Ovary (tissue), 9 donors: Measurements from ENCODE around the gene IGF2BP2. TPM values are rescaled to one million over a fixed set of nuclear protein-coding genes. Genes with fewer than 3 reads are reported as not detected.

Source experiments
- DNase-seq, 5 donors: peaks; one replicate each; pipeline ENCODE4 v3.0.0-alpha.2; 2019 to 2020
- H3K27ac ChIP-seq, 2 donors: fragments of 200-600 bp; one replicate each; pipeline versions ENCODE4 v1.5.1 to v1.8.0; 2019 to 2022
- H3K27me3 ChIP-seq: fragments of 200-600 bp; one replicate; pipeline ENCODE4 v1.8.0; 2022
- H3K36me3 ChIP-seq: fragments of 200-600 bp; sonication (generic); one replicate; pipeline ENCODE4 v1.5.1; 2019
- H3K4me1 ChIP-seq: one replicate; pipeline ENCODE4 v1.8.1; 2013; ENCODE audit warnings: mild to moderate bottlenecking, moderate library complexity; ENCODE audit not compliant: insufficient read depth
- H3K4me3 ChIP-seq: fragments of 200-600 bp; sonication (generic); one replicate; pipeline ENCODE4 v1.5.1; 2017
- H3K9me3 ChIP-seq, 2 donors: fragments of 200-600 bp in 1 of 2; sonication (generic) in 1 of 2; one replicate each; pipeline versions ENCODE4 v1.5.1 to v1.8.1; 2013 to 2019; ENCODE audit warnings: mild to moderate bottlenecking in 1 of 2, moderate library complexity in 1 of 2
- CTCF ChIP-seq, 3 donors: fragments of 450-650 bp in 2 of 3; fragments of 200-600 bp in 1 of 3; IDR thresholded peaks; one replicate each; pipeline versions ENCODE4 v1.5.1 to v1.8.0; 2016 to 2022; ENCODE audit warnings: antibody characterized with exemption in 3 of 3, mild to moderate bottlenecking in 1 of 3
- EP300 ChIP-seq: sonication (generic); formaldehyde crosslinking; IDR thresholded peaks from one replicate; pipeline ENCODE4 v1.6.1; 2017; ENCODE audit warnings: antibody characterized with exemption
- POLR2A ChIP-seq: fragments of 450-650 bp; IDR thresholded peaks from one replicate; pipeline ENCODE4 v1.6.1; 2017; ENCODE audit warnings: antibody characterized with exemption, mild to moderate bottlenecking, moderate library complexity
- WGBS, 3 donors: extraction: QIAGEN DNeasy Blood & Tissue Kit in 1 of 3; methylation state at CpG; one replicate each; pipeline versions ENCODE4 v1.1.5 to v1.1.7; 2013 to 2017; 5-methylcytosine and 5-hydroxymethylcytosine counted together
- intact Hi-C, 4 donors: fragments of 100-400 bp; cut with DNase I; formaldehyde crosslinking; loops; one replicate each; pipeline versions ENCODE4 v1.11.0 to v1.15.1; 2022 to 2023
- polyA plus RNA-seq, 2 donors: library from polyadenylated mRNA; stranded (reverse); fragments of 200-250 nt in 1 of 2; fragments of 350-450 nt in 1 of 2; fragmentation: Illumina TruSeq in 1 of 2; extraction: RNeasy Lipid Tissue Mini Kit (QIAGEN cat#74804) in 1 of 2; gene quantifications; one replicate each; pipeline ENCODE4 v1.2.3, GENCODE V29; 2013 to 2014
- total RNA-seq, 7 donors: library from RNA; depleted of rRNA in 2 of 7; stranded (reverse); fragments of >200 nt in 2 of 7; fragmentation: NEBNext Ultra II Directional in 3 of 7; extraction: Animal tissue kit (Norgen Biotek cat#: 25700) in 3 of 7; gene quantifications; one replicate each; pipeline versions ENCODE4 v1.1.0 to v1.2.4, GENCODE V29; 2016 to 2023
- donor health status: DM: no; HTN: no; CAD: no; lungs with moderate emphysema.
- donor health status: DM: no; HTN: no; CAD: no.
- donor health status: Bipolar disorder and iron deficiency.
- donor health status: DM: yes; HTN: yes; CAD: no.
- donor health status: DM: no; HTN: no; CAD: no.
- donor health status: DM: yes; HTN: yes; CAD: no.

The IGF2BP2 gene
- total and polyA plus RNA-seq, 9 donors: 4.6 to 31.1 (median 13.7) TPM

- 76 to 86% (median 83%) methylated on average over 5 of the region's 5 CpGs for WGBS, 3 donors
- H3K4me3 ChIP-seq: no peak overlapping the region
- TF ChIP-seq CTCF (IDR thresholded peaks at IDR 0.05) (no peak), POLR2A (no peak), EP300 (no peak)
- no peaks in the 10 kb centered on the region for H3K9me3 ChIP-seq
- intact Hi-C loops: no loop called here
- no peaks in the 10 kb centered on the region for H3K27me3 ChIP-seq
- no peak for DNase-seq
- no peaks in the 10 kb centered on the region for H3K36me3 ChIP-seq
- no peak overlapping the region for H3K27ac ChIP-seq
- no peaks in the 10 kb centered on the region for H3K4me1 ChIP-seq
Measured at GRCh38 chr3:185739264-185739701, 85.6 kb downstream of the IGF2BP2 start.

- H3K4me1 ChIP-seq: no peaks in the 10 kb centered on the region
- no peak overlapping the region for H3K27ac ChIP-seq
- intact Hi-C loops: no loop called here
- no peak for TF ChIP-seq CTCF (IDR thresholded peaks at IDR 0.05)
- no peak for TF ChIP-seq POLR2A
- TF ChIP-seq EP300: no peak
- WGBS, 3 donors: 73 to 79% (median 78%) methylated on average over 5 of the region's 5 CpGs
- H3K4me3 ChIP-seq: no peak overlapping the region
- no peak for DNase-seq
- no peaks in the 10 kb centered on the region for H3K9me3 ChIP-seq
- no peaks in the 10 kb centered on the region for H3K27me3 ChIP-seq
- H3K36me3 ChIP-seq: no peaks in the 10 kb centered on the region
Measured at GRCh38 chr3:185737740-185738680, 86.8 kb downstream of the IGF2BP2 start.

GRCh38 chr3:185737020-185737419 is 87.8 kb downstream of the IGF2BP2 start:
- no peak overlapping the region for H3K27ac ChIP-seq
- WGBS, 3 donors: 42 to 51% (median 42%) methylated on average over 3 of the region's 3 CpGs
- TF ChIP-seq EP300 (no peak), CTCF (IDR thresholded peaks at IDR 0.05) (no peak), POLR2A (no peak)

GRCh38 chr3:185734725-185735096 is 90.1 kb downstream of the IGF2BP2 start:
- TF ChIP-seq EP300 (no peak), CTCF (IDR thresholded peaks at IDR 0.05) (no peak), POLR2A (no peak)
- no peaks in the 10 kb centered on the region for H3K27me3 ChIP-seq
- H3K27ac ChIP-seq: no peak overlapping the region
- no peaks in the 10 kb centered on the region for H3K36me3 ChIP-seq
- DNase-seq: no peak
- intact Hi-C loops: no loop called here
- no peaks in the 10 kb centered on the region for H3K4me1 ChIP-seq
- no peak overlapping the region for H3K4me3 ChIP-seq
- WGBS, 3 donors: 6 to 17% (median 16%) methylated on average over 4 of the region's 4 CpGs
- H3K9me3 ChIP-seq: no peaks in the 10 kb centered on the region

More at GRCh38 chr3:185737020-185737419, 87.8 kb downstream of the IGF2BP2 start:
- H3K4me1 ChIP-seq: no peaks in the 10 kb centered on the region
- intact Hi-C loops: no loop called here
- no peak overlapping the region for H3K4me3 ChIP-seq
- H3K27me3 ChIP-seq: no peaks in the 10 kb centered on the region
- H3K9me3 ChIP-seq: no peaks in the 10 kb centered on the region
- H3K36me3 ChIP-seq: no peaks in the 10 kb centered on the region
- DNase-seq: no peak
